Measurements from ENCODE around the gene TAF11L5.
"Not testable (repeated sequence)": the region's sequence is repeated elsewhere in the genome, so short reads cannot be mapped to it uniquely, and the experiment has no call there.

The TAF11L5 gene

DNA sequence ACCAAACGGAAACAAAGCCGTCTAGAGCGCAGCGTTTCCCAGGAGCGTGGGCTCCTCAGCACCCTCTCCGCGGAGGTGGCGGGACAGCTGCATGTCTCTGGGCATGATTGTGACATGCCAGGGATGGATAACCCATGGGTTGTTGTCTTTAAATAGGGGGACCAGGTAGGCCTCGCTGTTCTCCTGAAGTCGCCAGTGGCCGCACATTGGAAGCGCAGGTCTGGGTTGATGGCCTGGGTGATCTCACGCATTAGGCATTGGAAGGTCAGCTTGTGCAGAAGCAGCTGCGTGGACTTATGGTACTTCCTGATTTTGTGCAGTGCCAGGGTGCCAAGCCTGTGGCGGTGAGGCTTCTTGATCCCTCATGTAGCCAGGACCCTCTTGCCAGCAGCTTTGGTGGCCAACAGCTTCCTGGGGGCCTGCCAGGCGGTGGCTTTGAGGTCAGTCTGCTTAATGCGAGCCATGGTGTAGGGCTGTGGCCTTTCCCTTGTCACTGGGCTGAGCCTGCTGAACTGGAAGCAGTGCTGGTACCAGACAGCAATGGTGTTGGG lies 13.2 kb upstream of the TAF11L5 start:
- no peaks in the 10 kb centered on the region for H3K4me1 ChIP-seq (ENCODE audit: control insufficient read depth, insufficient read depth, low read length, poor library complexity, severe bottlenecking)
- WGBS, 2 experiments (ENCODE audit: insufficient coverage in 2 of 2), result 92 to 95% methylated on average over 16 of the region's 17 CpGs
- no peak overlapping the region for H3K27ac ChIP-seq (ENCODE audit: low read depth, low read length, severe bottlenecking)

DNA sequence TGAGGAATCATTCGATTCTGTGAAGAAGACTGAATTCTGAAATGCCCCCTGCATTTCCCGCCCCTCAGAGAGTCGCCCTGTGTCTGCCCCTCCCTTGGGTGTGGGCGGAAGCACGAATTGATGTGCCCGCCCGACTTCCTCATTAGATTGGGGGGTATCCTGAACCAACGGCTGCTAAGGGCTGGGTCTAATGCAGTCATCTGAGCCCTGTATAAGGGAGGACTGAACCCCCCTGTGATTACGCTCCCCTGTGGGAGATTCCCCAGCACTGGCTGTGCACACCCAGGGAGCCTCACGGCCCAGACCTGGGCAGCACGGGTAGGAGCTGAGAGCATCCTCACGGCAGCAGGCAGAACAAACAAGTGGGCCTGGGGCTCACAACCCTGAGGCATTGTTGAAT lies 7.5 kb upstream of the TAF11L5 start:
- H3K4me3 ChIP-seq (ENCODE audit: extremely low read depth, insufficient read depth, low read length, poor library complexity, severe bottlenecking); H3K4me1 ChIP-seq (ENCODE audit: control insufficient read depth, insufficient read depth, low read length, poor library complexity, severe bottlenecking); H3K36me3 ChIP-seq (ENCODE audit: control insufficient read depth, insufficient read depth, low read length); H3K27ac ChIP-seq (ENCODE audit: low read depth, low read length, severe bottlenecking); H3K9me3 ChIP-seq (ENCODE audit: control insufficient read depth, low read length): not testable (repeated sequence)
- 96 to 97% methylated on average over 2 to 4 of the region's 12 CpGs for WGBS, 2 experiments (ENCODE audit: insufficient coverage in 2 of 2)

More for the DNA sequence above, 13.2 kb upstream of the TAF11L5 start:
- Histone ChIP-seq H3K36me3 (ENCODE audit: control insufficient read depth, insufficient read depth, low read length) (no peaks in the 10 kb centered on the region), H3K9me3 (ENCODE audit: control insufficient read depth, low read length) (no peaks in the 10 kb centered on the region), H3K4me3 (ENCODE audit: extremely low read depth, insufficient read depth, low read length, poor library complexity, severe bottlenecking) (no peak overlapping the region)

DNA sequence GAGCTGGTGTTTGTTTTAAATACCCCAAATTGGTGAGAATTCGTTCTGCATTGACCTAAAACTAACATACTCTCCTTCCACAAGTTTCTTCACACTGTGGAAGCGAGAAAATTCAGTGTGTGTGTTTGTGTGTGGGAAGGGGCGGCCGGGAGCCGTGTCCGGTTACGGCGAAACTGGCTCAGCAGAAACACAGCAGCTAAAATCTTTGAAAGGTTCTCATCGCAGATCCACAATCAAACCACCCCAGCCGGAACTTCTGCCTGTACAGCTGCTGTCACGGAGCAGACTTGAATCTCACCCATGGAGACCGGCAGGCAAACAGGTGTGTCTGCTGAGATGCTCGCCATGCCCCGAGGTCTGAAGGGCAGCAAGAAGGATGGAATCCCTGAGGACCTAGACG lies 7.0 kb upstream of the TAF11L5 start, which contains the start of gene TAF11L3:
TSS of gene TAF11L3 (plus strand) at position 301 of the 400 bp plus-strand sequence.
- not testable (repeated sequence) for H3K4me3 ChIP-seq (ENCODE audit: extremely low read depth, insufficient read depth, low read length, poor library complexity, severe bottlenecking)
- WGBS, 2 experiments (ENCODE audit: insufficient coverage in 2 of 2), result no CpG with 5 or more reads among the region's 15 CpGs

DNA sequence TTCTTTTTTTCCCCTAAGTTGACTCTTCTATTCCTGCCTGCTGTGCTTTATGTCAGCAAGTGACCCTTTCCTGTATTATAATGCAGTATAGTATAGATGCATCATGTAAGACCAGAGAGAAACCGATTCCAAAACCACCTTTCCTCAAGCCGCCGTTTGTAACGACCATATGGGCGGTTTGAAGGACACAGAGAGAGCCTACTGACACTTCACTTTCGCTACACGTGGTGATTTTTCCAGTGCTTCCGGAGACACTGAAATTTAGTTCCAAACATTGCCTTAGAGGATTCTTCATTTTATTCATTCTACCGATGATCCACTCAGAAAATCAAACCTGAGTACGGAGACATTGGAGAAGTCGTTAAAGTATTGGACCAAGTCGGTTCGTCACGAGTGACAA lies 5.5 kb upstream of the TAF11L5 start:
- H3K9me3 ChIP-seq (ENCODE audit: control insufficient read depth, low read length); H3K4me1 ChIP-seq (ENCODE audit: control insufficient read depth, insufficient read depth, low read length, poor library complexity, severe bottlenecking); H3K4me3 ChIP-seq (ENCODE audit: extremely low read depth, insufficient read depth, low read length, poor library complexity, severe bottlenecking); H3K27ac ChIP-seq (ENCODE audit: low read depth, low read length, severe bottlenecking); H3K36me3 ChIP-seq (ENCODE audit: control insufficient read depth, insufficient read depth, low read length): not testable (repeated sequence)
- 90 to 93% methylated on average over 5 to 7 of the region's 14 CpGs for WGBS, 2 experiments (ENCODE audit: insufficient coverage in 2 of 2)

More for the DNA sequence above, 7.0 kb upstream of the TAF11L5 start, which contains the start of gene TAF11L3:
- H3K9me3 ChIP-seq (ENCODE audit: control insufficient read depth, low read length); H3K36me3 ChIP-seq (ENCODE audit: control insufficient read depth, insufficient read depth, low read length); H3K27ac ChIP-seq (ENCODE audit: low read depth, low read length, severe bottlenecking); H3K4me1 ChIP-seq (ENCODE audit: control insufficient read depth, insufficient read depth, low read length, poor library complexity, severe bottlenecking): not testable (repeated sequence)

DNA sequence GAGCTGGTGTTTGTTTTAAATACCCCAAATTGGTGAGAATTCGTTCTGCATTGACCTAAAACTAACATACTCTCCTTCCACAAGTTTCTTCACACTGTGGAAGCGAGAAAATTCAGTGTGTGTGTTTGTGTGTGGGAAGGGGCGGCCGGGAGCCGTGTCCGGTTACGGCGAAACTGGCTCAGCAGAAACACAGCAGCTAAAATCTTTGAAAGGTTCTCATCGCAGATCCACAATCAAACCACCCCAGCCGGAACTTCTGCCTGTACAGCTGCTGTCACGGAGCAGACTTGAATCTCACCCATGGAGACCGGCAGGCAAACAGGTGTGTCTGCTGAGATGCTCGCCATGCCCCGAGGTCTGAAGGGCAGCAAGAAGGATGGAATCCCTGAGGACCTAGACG lies 3.5 kb upstream of the TAF11L5 start, which contains the start of gene TAF11L4:
TSS of gene TAF11L4 (plus strand) at position 301 of the 400 bp plus-strand sequence.
- no CpG with 5 or more reads among the region's 15 CpGs for WGBS, 2 experiments (ENCODE audit: insufficient coverage in 2 of 2)
- H3K9me3 ChIP-seq (ENCODE audit: control insufficient read depth, low read length); H3K4me1 ChIP-seq (ENCODE audit: control insufficient read depth, insufficient read depth, low read length, poor library complexity, severe bottlenecking); H3K27ac ChIP-seq (ENCODE audit: low read depth, low read length, severe bottlenecking); H3K4me3 ChIP-seq (ENCODE audit: extremely low read depth, insufficient read depth, low read length, poor library complexity, severe bottlenecking); H3K36me3 ChIP-seq (ENCODE audit: control insufficient read depth, insufficient read depth, low read length): not testable (repeated sequence)

GRCh38 chr5:17526504-17526903 lies 1.5 kb downstream of the TAF11L5 start:
- not testable (repeated sequence) for H3K4me3 ChIP-seq (ENCODE audit: extremely low read depth, insufficient read depth, low read length, poor library complexity, severe bottlenecking); H3K36me3 ChIP-seq (ENCODE audit: control insufficient read depth, insufficient read depth, low read length); H3K9me3 ChIP-seq (ENCODE audit: control insufficient read depth, low read length); H3K4me1 ChIP-seq (ENCODE audit: control insufficient read depth, insufficient read depth, low read length, poor library complexity, severe bottlenecking); H3K27ac ChIP-seq (ENCODE audit: low read depth, low read length, severe bottlenecking)
- WGBS, 2 experiments (ENCODE audit: insufficient coverage in 2 of 2), result 82 to 89% methylated on average over 4 to 5 of the region's 17 CpGs

- not testable (repeated sequence) for H3K4me1 ChIP-seq (ENCODE audit: control insufficient read depth, insufficient read depth, low read length, poor library complexity, severe bottlenecking); H3K4me3 ChIP-seq (ENCODE audit: extremely low read depth, insufficient read depth, low read length, poor library complexity, severe bottlenecking); H3K27ac ChIP-seq (ENCODE audit: low read depth, low read length, severe bottlenecking); H3K9me3 ChIP-seq (ENCODE audit: control insufficient read depth, low read length); H3K36me3 ChIP-seq (ENCODE audit: control insufficient read depth, insufficient read depth, low read length)
- WGBS, 2 experiments (ENCODE audit: insufficient coverage in 2 of 2), result no CpG with 5 or more reads among the region's 15 CpGs
These were observed 3.3 kb downstream of the TAF11L5 start, which contains the start of gene TAF11L6 for GRCh38 chr5:17528369-17528768. TSS of gene TAF11L6 (plus strand) at chr5:17528669.
